A673 (cell line): ENCODE results near the gene CTIF. TPM values are rescaled to one million over a fixed set of nuclear protein-coding genes. Genes with fewer than 3 reads are reported as not detected.
A peak's percentile ranks its signal among the peaks of the same experiment; 100 is the strongest.

Source experiments
- BruUV-seq: library from RNA; stranded (reverse); fragments of 400-500 nt; replicated peaks from 2 replicates; lab custom pipeline; 2021; lab: Mats Ljungman, UMichigan
- CTCF ChIA-PET: fragments of 300-600 bp; sonication (Branson Sonifier 250); formaldehyde crosslinking; loops from one replicate; lab custom pipeline; 2022; ENCODE audit warnings: antibody characterized with exemption; lab: Charles Lee
- POLR2A ChIA-PET: fragments of 300-600 bp; sonication (Branson Sonifier 250); formaldehyde crosslinking; loops from one replicate; lab custom pipeline; 2022; ENCODE audit warnings: antibody characterized with exemption; ENCODE audit not compliant: low non-redundant PET; lab: Charles Lee
- DNase-seq: peaks from one replicate; pipeline ENCODE4 v3.0.0-alpha.2; 2015; ENCODE audit warnings: low spot score
- H3K27ac ChIP-seq: fragments of 200-600 bp; sonication (generic); 2 replicates; pipeline ENCODE4 v1.5.1; 2016; ENCODE audit warnings: mixed run types, low read depth, mild to moderate bottlenecking, mixed read lengths, antibody characterized with exemption, low read length; ENCODE audit not compliant: poor library complexity, severe bottlenecking
- H3K27me3 ChIP-seq: fragments of 200-600 bp; sonication (generic); replicated peaks from 2 replicates; pipeline ENCODE4 v1.6.1; 2017; ENCODE audit warnings: mixed run types, low read depth, mild to moderate bottlenecking, mixed read lengths, antibody characterized with exemption, low read length; ENCODE audit not compliant: insufficient read depth, poor library complexity
- H3K36me3 ChIP-seq: fragments of 200-600 bp; sonication (generic); 2 replicates; pipeline ENCODE4 v1.6.1; 2016; ENCODE audit warnings: mixed run types, mild to moderate bottlenecking, mixed read lengths, antibody characterized with exemption, low read length; ENCODE audit not compliant: insufficient read depth, poor library complexity, severe bottlenecking
- H3K4me1 ChIP-seq: fragments of 200-600 bp; sonication (generic); 2 replicates; pipeline ENCODE4 v1.6.1; 2017; ENCODE audit warnings: mixed run types, mild to moderate bottlenecking, mixed read lengths, antibody characterized with exemption, low read length; ENCODE audit not compliant: insufficient read depth, poor library complexity, severe bottlenecking
- H3K4me3 ChIP-seq: fragments of 200-600 bp; sonication (generic); 2 replicates; pipeline ENCODE4 v1.5.1; 2016; ENCODE audit warnings: low read depth, mixed run types, mild to moderate bottlenecking, mixed read lengths, low read length; ENCODE audit not compliant: poor library complexity, severe bottlenecking
- H3K9me3 ChIP-seq: fragments of 200-600 bp; sonication (generic); 2 replicates; pipeline ENCODE4 v1.6.1; 2016; ENCODE audit warnings: mixed run types, low read depth, mild to moderate bottlenecking, mixed read lengths, antibody characterized with exemption, low read length; ENCODE audit not compliant: poor library complexity, severe bottlenecking
- CTCF ChIP-seq: fragments of 300-800, 200-600 bp; sonication (generic); conservative IDR thresholded peaks from 2 replicates; pipeline ENCODE4 v1.5.1; 2017; ENCODE audit warnings: low read depth, mild to moderate bottlenecking, antibody characterized with exemption, low read length, moderate library complexity, mixed read lengths
- EZH2 ChIP-seq: fragments of 200-600 bp; sonication (generic); IDR thresholded peaks from 2 replicates; pipeline ENCODE4 v1.6.1; 2017; ENCODE audit warnings: borderline replicate concordance, low read depth, mild to moderate bottlenecking, mixed read lengths, antibody characterized with exemption, low read length; ENCODE audit not compliant: poor library complexity, severe bottlenecking
- intact Hi-C: fragments of 100-400 bp; cut with micrococcal nuclease; formaldehyde crosslinking; loops from one replicate; pipeline ENCODE4 v1.10.0; 2022; ENCODE audit not compliant: unreplicated experiment
- total RNA-seq: library from RNA; stranded (reverse); gene quantifications from 2 replicates; pipeline ENCODE4 v1.2.3, GENCODE V29; 2021

The CTIF gene
- total RNA-seq, 1 experiment from 2014 or later = 23.5 TPM

GRCh38 chr18:48841381-48842258, 302.8 kb downstream of the CTIF start:
- Histone ChIP-seq H3K9me3 (no peaks in the 10 kb centered on the region), H3K27me3 (no peaks in the 10 kb centered on the region), H3K36me3 (no peaks in the 10 kb centered on the region), H3K4me1 (peaks cover 22% of the 10 kb centered on the region), H3K27ac (peak overlapping the region; percentile 63), H3K4me3 (no peak overlapping the region)
- no peak for DNase-seq
- ChIA-PET CTCF (no interaction called here), POLR2A (interaction anchor here (0.6 kb wide), 1 partner anchor 98 kb away, joined by 4 read pairs; no protein-coding TSS in a partner anchor)
- intact Hi-C loops = no loop called here
- TF ChIP-seq EZH2 (no peak), CTCF (no peak)
- BruUV-seq = no TSS peak

- ChIA-PET CTCF (no interaction called here), POLR2A (no interaction called here)
- H3K9me3 ChIP-seq = no peaks in the 10 kb centered on the region
- intact Hi-C loops = no loop called here
- DNase-seq = no peak
- H3K4me1 ChIP-seq = peaks cover 22% of the 10 kb centered on the region
- peak overlapping the region; percentile 63 for H3K27ac ChIP-seq
- TF ChIP-seq CTCF = no peak
- TF ChIP-seq EZH2 = no peak
- no peak overlapping the region for H3K4me3 ChIP-seq
- no peaks in the 10 kb centered on the region for H3K36me3 ChIP-seq
- no TSS peak for BruUV-seq
- no peaks in the 10 kb centered on the region for H3K27me3 ChIP-seq
These were observed 303.6 kb downstream of the CTIF start for GRCh38 chr18:48842259-48843061.

GRCh38 chr18:48843162-48843561, 304.3 kb downstream of the CTIF start:
- peaks cover 22% of the 10 kb centered on the region for H3K4me1 ChIP-seq
- TF ChIP-seq CTCF (no peak), EZH2 (no peak)
- peak overlapping the region; percentile 63 for H3K27ac ChIP-seq
- BruUV-seq = no TSS peak
- no peaks in the 10 kb centered on the region for H3K27me3 ChIP-seq
- intact Hi-C loops = no loop called here
- no peaks in the 10 kb centered on the region for H3K9me3 ChIP-seq
- no peak overlapping the region for H3K4me3 ChIP-seq
- DNase-seq = no peak
- POLR2A ChIA-PET = no interaction called here
- H3K36me3 ChIP-seq = no peaks in the 10 kb centered on the region
- CTCF ChIA-PET = no interaction called here
